GM23248 (cell line): ENCODE measurements around the gene ARMH3.

Experiments
- EZH2 ChIP-seq: fragments of 200-600 bp; sonication (generic); IDR thresholded peaks from 2 replicates; pipeline ENCODE4 v1.6.1; 2018; ENCODE audit warnings: antibody characterized with exemption, mild to moderate bottlenecking; ENCODE audit not compliant: insufficient read depth, poor library complexity, severe bottlenecking
- EZH2phosphoT487 ChIP-seq: fragments of 200-600 bp; sonication (generic); IDR thresholded peaks from 2 replicates; pipeline ENCODE4 v1.6.1; 2018; ENCODE audit warnings: antibody characterized with exemption, moderate library complexity, mild to moderate bottlenecking, low read depth; ENCODE audit not compliant: insufficient read depth

DNA sequence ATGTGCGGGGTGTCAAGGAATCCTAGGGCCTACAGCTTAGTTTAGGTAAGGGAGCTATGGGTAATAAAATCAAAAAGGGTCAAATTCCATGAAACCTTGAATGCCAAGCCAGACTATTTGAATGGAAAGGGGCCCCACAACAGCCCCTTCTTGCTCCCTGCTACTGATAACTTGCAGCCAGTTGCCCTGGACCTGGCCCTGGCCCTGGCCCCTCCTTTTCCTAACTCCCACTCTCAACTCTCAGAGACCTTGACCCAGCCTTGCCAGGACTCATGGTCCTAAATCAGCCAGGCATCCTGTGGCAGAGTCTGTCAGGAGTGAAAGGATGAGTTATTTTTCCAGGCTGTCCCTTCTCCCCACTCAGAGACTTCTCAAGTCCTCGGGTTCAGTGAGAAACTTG lies 218.2 kb downstream of the ARMH3 start:
- TF ChIP-seq EZH2 (no peak), EZH2phosphoT487 (no peak)
